Caco-2 (cell line): ENCODE results near the gene TXNRD1. TPM values are rescaled to one million over a fixed set of nuclear protein-coding genes. Genes with fewer than 3 reads are reported as not detected.

Experiments
- BruUV-seq: library from RNA; stranded (reverse); fragments of 400-500 nt; replicated peaks from 2 replicates; lab custom pipeline; 2021; lab: Mats Ljungman, UMichigan
- CTCF ChIA-PET: fragments of 300-600 bp; sonication (Branson Sonifier 250); formaldehyde crosslinking; loops from one replicate; lab custom pipeline; 2022; ENCODE audit warnings: antibody characterized with exemption; lab: Charles Lee
- POLR2A ChIA-PET: fragments of 300-600 bp; sonication (Branson Sonifier 250); formaldehyde crosslinking; loops from one replicate; lab custom pipeline; 2022; ENCODE audit warnings: antibody characterized with exemption; lab: Charles Lee
- DNase-seq, 2 experiments: peaks; one replicate each; pipeline versions ENCODE4 v3.0.0 to v3.0.0-alpha.2; 2020 to 2022
- H3K27me3 ChIP-seq: replicated peaks from 2 replicates; pipeline ENCODE4 v1.6.0; 2011; ENCODE audit warnings: low read length; ENCODE audit not compliant: control insufficient read depth, insufficient read depth
- H3K36me3 ChIP-seq: 2 replicates; pipeline ENCODE4 v1.5.1; 2011; ENCODE audit warnings: low read length; ENCODE audit not compliant: control insufficient read depth, insufficient read depth
- H3K4me1 ChIP-seq: fragments of 250-450 bp; sonication (Bioruptor Pico); 2 replicates; pipeline ENCODE4 v1.5.1; 2020; ENCODE audit warnings: mild to moderate bottlenecking
- H3K4me3 ChIP-seq: 2 replicates; pipeline ENCODE4 v1.5.1; 2011; ENCODE audit warnings: low read depth, mild to moderate bottlenecking, control low read depth, low read length
- H3K9me3 ChIP-seq: fragments of 250-450 bp; sonication (Bioruptor Pico); 2 replicates; pipeline ENCODE4 v1.5.1; 2020; ENCODE audit warnings: mild to moderate bottlenecking, moderate library complexity
- H3K27ac Mint-ChIP-seq: one replicate; pipeline ENCODE4 v1.8.0; 2022; ENCODE audit warnings: mixed read lengths; ENCODE audit not compliant: unreplicated experiment
- H3K27me3 Mint-ChIP-seq: one replicate; pipeline ENCODE4 v1.8.0; 2022; ENCODE audit warnings: mixed read lengths; ENCODE audit not compliant: insufficient read depth, unreplicated experiment
- H3K36me3 Mint-ChIP-seq: one replicate; pipeline ENCODE4 v1.8.0; 2022; ENCODE audit warnings: mild to moderate bottlenecking, mixed read lengths; ENCODE audit not compliant: insufficient read depth, unreplicated experiment
- H3K4me1 Mint-ChIP-seq: one replicate; pipeline ENCODE4 v1.8.0; 2022; ENCODE audit warnings: low read depth, mixed read lengths; ENCODE audit not compliant: unreplicated experiment
- H3K4me3 Mint-ChIP-seq: one replicate; pipeline ENCODE4 v1.8.0; 2022; ENCODE audit warnings: mild to moderate bottlenecking, moderate library complexity, mixed read lengths; ENCODE audit not compliant: unreplicated experiment
- H3K9me3 Mint-ChIP-seq: one replicate; pipeline ENCODE4 v1.8.0; 2022; ENCODE audit warnings: mixed read lengths; ENCODE audit not compliant: unreplicated experiment
- CTCF ChIP-seq, 2 experiments: fragments of 200-600 bp in 1 of 2; IDR thresholded peaks; 1 replicate in 1 of 2; 2 replicates in 1 of 2; pipeline versions ENCODE4 v1.5.1 to v1.8.0; 2011 to 2022; ENCODE audit warnings: antibody characterized with exemption in 1 of 2, control low read depth in 1 of 2, inconsistent platforms in 1 of 2, low read depth in 1 of 2, low read length in 1 of 2, mild to moderate bottlenecking in 1 of 2, moderate library complexity in 1 of 2; ENCODE audit not compliant: insufficient read depth in 1 of 2, severe bottlenecking in 1 of 2, unreplicated experiment in 1 of 2
- intact Hi-C: fragments of 100-400 bp; cut with micrococcal nuclease; formaldehyde crosslinking; loops from one replicate; pipeline ENCODE4 v1.10.0; 2022; ENCODE audit not compliant: unreplicated experiment
- total RNA-seq: library from RNA; stranded (reverse); gene quantifications from 2 replicates; pipeline ENCODE4 v1.2.3, GENCODE V29; 2022

Gene TXNRD1
- total RNA-seq, 1 experiment from 2014 or later: 115 TPM

- Histone ChIP-seq H3K36me3 (peaks cover 8% of the 10 kb centered on the region), H3K27me3 (no peaks in the 10 kb centered on the region), H3K9me3 (no peaks in the 10 kb centered on the region), H3K4me3 (no peak overlapping the region), H3K4me1 (no peaks in the 10 kb centered on the region)
- BruUV-seq: no TSS peak
- Mint-ChIP-seq H3K4me1 (no peaks in the 10 kb centered on the region), H3K27me3 (no peaks in the 10 kb centered on the region), H3K36me3 (peaks cover 78% of the 10 kb centered on the region), H3K9me3 (no peaks in the 10 kb centered on the region), H3K27ac (no peak overlapping the region), H3K4me3 (no peak overlapping the region)
- POLR2A ChIA-PET: no interaction called here
- no peak for TF ChIP-seq CTCF (IDR thresholded peaks at IDR 0.05; ENCODE audit: insufficient read depth in 1 of 2, low read depth in 1 of 2, low read length in 1 of 2, severe bottlenecking in 1 of 2, unreplicated experiment in 1 of 2)
- CTCF ChIA-PET: no interaction called here
- DNase-seq: no peak
- intact Hi-C loops: no loop called here
These were observed 129.1 kb downstream of the TXNRD1 start for GRCh38 chr12:104344682-104345081.

GRCh38 chr12:104345234-104346066, 129.9 kb downstream of the TXNRD1 start:
- no peak overlapping the region for H3K4me3 Mint-ChIP-seq
- POLR2A ChIA-PET: no interaction called here
- peaks cover 6% of the 10 kb centered on the region for H3K36me3 ChIP-seq

More at GRCh38 chr12:104345234-104346066, 129.9 kb downstream of the TXNRD1 start:
- CTCF ChIA-PET: no interaction called here
- Mint-ChIP-seq H3K27me3 (no peaks in the 10 kb centered on the region), H3K36me3 (peaks cover 81% of the 10 kb centered on the region), H3K9me3 (no peaks in the 10 kb centered on the region), H3K27ac (no peak overlapping the region), H3K4me1 (no peaks in the 10 kb centered on the region)
- no TSS peak for BruUV-seq
- no peak for TF ChIP-seq CTCF (IDR thresholded peaks at IDR 0.05; ENCODE audit: insufficient read depth in 1 of 2, low read depth in 1 of 2, low read length in 1 of 2, severe bottlenecking in 1 of 2, unreplicated experiment in 1 of 2)
- no peak overlapping the region for H3K4me3 ChIP-seq
- no peaks in the 10 kb centered on the region for H3K9me3 ChIP-seq
- DNase-seq: no peak
- no peaks in the 10 kb centered on the region for H3K27me3 ChIP-seq
- intact Hi-C loops: no loop called here
- H3K4me1 ChIP-seq: no peaks in the 10 kb centered on the region
